T-helper 1 cell (primary cell): ENCODE data around the gene DEXI.

Experiments used
- DNase-seq, 5 donors: peaks; one replicate each; pipeline ENCODE4 v3.0.0-alpha.2; 2012 to 2020

DEXI gene

GRCh38 chr16:10892782-10893318 is 49.4 kb downstream of the DEXI start:
- no peak for DNase-seq

GRCh38 chr16:10889855-10890254 is 52.4 kb downstream of the DEXI start:
- DNase-seq: no peak

- no peak for DNase-seq
Observed at GRCh38 chr16:10888320-10888937, 53.8 kb downstream of the DEXI start.

- no peak for DNase-seq
Observed at GRCh38 chr16:10885246-10885645, 57.0 kb downstream of the DEXI start.

- DNase-seq: no peak
Observed at GRCh38 chr16:10883004-10883403, 59.3 kb downstream of the DEXI start.

GRCh38 chr16:10881479-10882030 is 60.7 kb downstream of the DEXI start:
- peak in 1 of 5 donors; percentile 38 for DNase-seq

GRCh38 chr16:10880594-10881452 is 61.4 kb downstream of the DEXI start:
- DNase-seq: no peak

- no peak for DNase-seq
Observed at GRCh38 chr16:10879681-10880589, 62.3 kb downstream of the DEXI start.
